Measurements from ENCODE around the gene MMP19. TPM values are rescaled to one million over a fixed set of nuclear protein-coding genes. Genes with fewer than 3 reads are reported as not detected.

MMP19 gene
- total RNA-seq, 1 donor from 2014 or later: 0.89 TPM

GRCh38 chr12:55797550-55797949 lies 45.2 kb downstream of the MMP19 start:
- no peak for DNase-seq (ENCODE audit: low spot score, unreplicated experiment)
- peaks cover 14% of the 10 kb centered on the region for H3K36me3 Mint-ChIP-seq (ENCODE audit: insufficient read depth)
- H3K27ac Mint-ChIP-seq: no peak overlapping the region
- no peaks in the 10 kb centered on the region for H3K9me3 Mint-ChIP-seq (ENCODE audit: low read depth)
- H3K4me3 Mint-ChIP-seq (ENCODE audit: low read depth): no peak overlapping the region
- H3K4me1 Mint-ChIP-seq (ENCODE audit: low read depth): peaks cover 6% of the 10 kb centered on the region
- H3K27me3 Mint-ChIP-seq: no peaks in the 10 kb centered on the region
- TF ChIP-seq, protein P1, sequence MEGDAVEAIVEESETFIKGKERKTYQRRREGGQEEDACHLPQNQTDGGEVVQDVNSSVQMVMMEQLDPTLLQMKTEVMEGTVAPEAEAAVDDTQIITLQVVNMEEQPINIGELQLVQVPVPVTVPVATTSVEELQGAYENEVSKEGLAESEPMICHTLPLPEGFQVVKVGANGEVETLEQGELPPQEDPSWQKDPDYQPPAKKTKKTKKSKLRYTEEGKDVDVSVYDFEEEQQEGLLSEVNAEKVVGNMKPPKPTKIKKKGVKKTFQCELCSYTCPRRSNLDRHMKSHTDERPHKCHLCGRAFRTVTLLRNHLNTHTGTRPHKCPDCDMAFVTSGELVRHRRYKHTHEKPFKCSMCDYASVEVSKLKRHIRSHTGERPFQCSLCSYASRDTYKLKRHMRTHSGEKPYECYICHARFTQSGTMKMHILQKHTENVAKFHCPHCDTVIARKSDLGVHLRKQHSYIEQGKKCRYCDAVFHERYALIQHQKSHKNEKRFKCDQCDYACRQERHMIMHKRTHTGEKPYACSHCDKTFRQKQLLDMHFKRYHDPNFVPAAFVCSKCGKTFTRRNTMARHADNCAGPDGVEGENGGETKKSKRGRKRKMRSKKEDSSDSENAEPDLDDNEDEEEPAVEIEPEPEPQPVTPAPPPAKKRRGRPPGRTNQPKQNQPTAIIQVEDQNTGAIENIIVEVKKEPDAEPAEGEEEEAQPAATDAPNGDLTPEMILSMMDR (IDR thresholded peaks at IDR 0.05; ENCODE audit: unreplicated experiment): no peak

DNA sequence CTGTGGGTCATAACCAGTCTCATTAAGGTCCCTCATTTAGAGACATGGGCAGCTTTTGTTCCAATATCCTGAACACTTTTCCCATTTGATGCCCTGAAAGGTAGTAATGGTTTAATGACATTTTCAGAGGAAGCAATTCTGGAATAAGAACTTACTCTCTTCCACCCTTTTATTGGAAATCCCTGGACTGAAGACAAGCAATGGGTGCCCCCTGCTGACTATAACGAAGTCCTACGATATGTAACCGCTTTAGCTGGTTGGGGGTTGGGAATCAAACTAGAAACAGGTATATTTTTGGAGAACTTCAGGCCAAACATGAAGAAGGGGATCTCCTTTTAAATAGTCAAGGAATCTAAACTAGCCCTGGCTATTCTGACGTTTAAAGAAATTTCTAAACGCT lies 45.7 kb downstream of the MMP19 start:
- H3K36me3 Mint-ChIP-seq (ENCODE audit: insufficient read depth): peaks cover 15% of the 10 kb centered on the region

GRCh38 chr12:55795950-55796349 lies 46.8 kb downstream of the MMP19 start:
- no peak overlapping the region for H3K27ac Mint-ChIP-seq
- H3K4me3 Mint-ChIP-seq (ENCODE audit: low read depth): no peak overlapping the region
- TF ChIP-seq, protein P1 (IDR thresholded peaks at IDR 0.05; ENCODE audit: unreplicated experiment): no peak
- no peaks in the 10 kb centered on the region for H3K9me3 Mint-ChIP-seq (ENCODE audit: low read depth)
- no peak for DNase-seq (ENCODE audit: low spot score, unreplicated experiment)
- H3K27me3 Mint-ChIP-seq: no peaks in the 10 kb centered on the region
- peaks cover 12% of the 10 kb centered on the region for H3K36me3 Mint-ChIP-seq (ENCODE audit: insufficient read depth)
- peaks cover 6% of the 10 kb centered on the region for H3K4me1 Mint-ChIP-seq (ENCODE audit: low read depth)

More for the DNA sequence above, 45.7 kb downstream of the MMP19 start:
- Mint-ChIP-seq H3K9me3 (ENCODE audit: low read depth) (no peaks in the 10 kb centered on the region), H3K4me1 (ENCODE audit: low read depth) (peaks cover 6% of the 10 kb centered on the region), H3K4me3 (ENCODE audit: low read depth) (no peak overlapping the region), H3K27me3 (no peaks in the 10 kb centered on the region), H3K27ac (no peak overlapping the region)
- no peak for DNase-seq (ENCODE audit: low spot score, unreplicated experiment)
- TF ChIP-seq, protein P1 (IDR thresholded peaks at IDR 0.05; ENCODE audit: unreplicated experiment): peak; percentile 71

DNA sequence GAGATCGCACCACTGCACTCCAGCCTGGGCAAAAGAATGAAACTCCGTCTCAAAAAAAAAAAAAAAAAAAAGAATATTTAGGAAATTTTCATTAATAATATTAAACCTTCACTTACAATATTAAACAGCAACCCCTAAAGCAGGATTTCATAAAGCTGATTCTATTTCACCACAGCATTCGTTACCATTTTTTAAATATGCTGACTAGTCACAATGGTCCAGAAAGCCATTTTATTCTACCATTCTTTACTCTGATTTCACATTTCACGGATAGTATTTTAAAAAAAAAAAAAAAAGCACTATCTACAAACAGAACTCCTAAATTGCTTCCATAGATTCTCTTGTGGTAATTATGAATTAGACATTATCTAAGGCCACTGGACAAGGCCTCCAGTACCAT lies 52.8 kb downstream of the MMP19 start:
- DNase-seq (ENCODE audit: low spot score, unreplicated experiment): no peak
- H3K27ac Mint-ChIP-seq: peak overlapping the region; percentile 73
- H3K9me3 Mint-ChIP-seq (ENCODE audit: low read depth): no peaks in the 10 kb centered on the region
- H3K4me3 Mint-ChIP-seq (ENCODE audit: low read depth): no peak overlapping the region
- no peaks in the 10 kb centered on the region for H3K27me3 Mint-ChIP-seq
- H3K4me1 Mint-ChIP-seq (ENCODE audit: low read depth): peaks cover 22% of the 10 kb centered on the region
- peaks cover 37% of the 10 kb centered on the region for H3K36me3 Mint-ChIP-seq (ENCODE audit: insufficient read depth)
- TF ChIP-seq, protein P1 (IDR thresholded peaks at IDR 0.05; ENCODE audit: unreplicated experiment): no peak

DNA sequence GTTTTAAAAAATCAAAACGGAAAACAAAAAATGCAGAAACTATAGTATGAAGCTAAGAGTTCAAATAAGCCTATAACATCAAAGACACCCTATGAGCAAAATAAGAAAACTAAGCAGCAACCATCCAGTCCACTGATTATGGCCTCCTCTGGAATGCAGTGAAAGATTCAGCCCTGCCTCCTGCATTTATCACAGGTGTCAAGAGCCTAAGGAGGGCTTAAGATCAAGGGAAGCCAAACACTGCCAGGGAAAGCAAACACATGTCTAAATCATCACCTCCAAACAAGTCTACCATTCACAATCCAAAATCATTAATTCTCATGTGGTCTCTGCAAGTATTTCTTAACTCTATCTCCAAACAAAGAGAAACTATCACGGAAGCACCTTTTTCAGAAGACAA lies 53.6 kb downstream of the MMP19 start:
- peaks cover 35% of the 10 kb centered on the region for H3K36me3 Mint-ChIP-seq (ENCODE audit: insufficient read depth)
- TF ChIP-seq, protein P1 (IDR thresholded peaks at IDR 0.05; ENCODE audit: unreplicated experiment): no peak
- H3K9me3 Mint-ChIP-seq (ENCODE audit: low read depth): no peaks in the 10 kb centered on the region
- peak overlapping the region; percentile 88 for H3K27ac Mint-ChIP-seq
- H3K4me1 Mint-ChIP-seq (ENCODE audit: low read depth): peaks cover 22% of the 10 kb centered on the region
- no peak for DNase-seq (ENCODE audit: low spot score, unreplicated experiment)
- no peaks in the 10 kb centered on the region for H3K27me3 Mint-ChIP-seq
- peak overlapping the region; percentile 41 for H3K4me3 Mint-ChIP-seq (ENCODE audit: low read depth)

Measured in progenitor cell of endocrine pancreas (in vitro differentiated cells).